Thyroid gland (tissue), 4 donors: Measurements from ENCODE around the gene HELB.

Experiments
- POLR2A ChIP-seq, 2 donors: fragments of 450-650 bp; IDR thresholded peaks; one replicate each; pipeline ENCODE4 v1.6.1; 2017; ENCODE audit warnings: antibody characterized with exemption in 2 of 2, mild to moderate bottlenecking in 2 of 2, moderate library complexity in 1 of 2
- TF ChIP-seq, protein P1 (sequence below), 6 experiments: fragments of 200-600 bp in 3 of 6; fragments of 450-650 bp in 3 of 6; sonication (generic) in 3 of 6; IDR thresholded peaks; one replicate each; pipeline ENCODE4 v1.5.1; 2016 to 2019; ENCODE audit warnings: antibody characterized with exemption in 6 of 6, mild to moderate bottlenecking in 2 of 6, inconsistent platforms in 1 of 6, moderate library complexity in 1 of 6

DNA sequence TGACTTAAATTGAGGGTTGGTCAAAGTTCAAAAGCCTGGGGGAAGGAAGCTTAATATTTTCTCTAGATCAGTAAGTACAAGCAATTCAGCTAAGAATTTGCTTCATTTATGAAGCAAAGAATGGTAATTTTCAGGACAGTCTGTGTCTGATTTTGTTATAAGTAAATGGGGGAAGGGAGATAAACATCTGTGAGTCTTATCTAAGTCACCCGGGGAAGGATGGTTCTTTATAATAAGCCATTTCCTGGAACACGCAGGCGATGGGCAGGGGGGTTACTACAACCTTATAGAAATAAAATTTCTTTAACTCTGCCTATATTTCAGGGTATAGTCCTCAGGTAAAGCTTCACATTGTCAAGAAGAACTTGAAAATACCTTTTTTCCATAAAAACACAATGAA lies 42.9 kb downstream of the HELB start:
- TF ChIP-seq, protein P1, sequence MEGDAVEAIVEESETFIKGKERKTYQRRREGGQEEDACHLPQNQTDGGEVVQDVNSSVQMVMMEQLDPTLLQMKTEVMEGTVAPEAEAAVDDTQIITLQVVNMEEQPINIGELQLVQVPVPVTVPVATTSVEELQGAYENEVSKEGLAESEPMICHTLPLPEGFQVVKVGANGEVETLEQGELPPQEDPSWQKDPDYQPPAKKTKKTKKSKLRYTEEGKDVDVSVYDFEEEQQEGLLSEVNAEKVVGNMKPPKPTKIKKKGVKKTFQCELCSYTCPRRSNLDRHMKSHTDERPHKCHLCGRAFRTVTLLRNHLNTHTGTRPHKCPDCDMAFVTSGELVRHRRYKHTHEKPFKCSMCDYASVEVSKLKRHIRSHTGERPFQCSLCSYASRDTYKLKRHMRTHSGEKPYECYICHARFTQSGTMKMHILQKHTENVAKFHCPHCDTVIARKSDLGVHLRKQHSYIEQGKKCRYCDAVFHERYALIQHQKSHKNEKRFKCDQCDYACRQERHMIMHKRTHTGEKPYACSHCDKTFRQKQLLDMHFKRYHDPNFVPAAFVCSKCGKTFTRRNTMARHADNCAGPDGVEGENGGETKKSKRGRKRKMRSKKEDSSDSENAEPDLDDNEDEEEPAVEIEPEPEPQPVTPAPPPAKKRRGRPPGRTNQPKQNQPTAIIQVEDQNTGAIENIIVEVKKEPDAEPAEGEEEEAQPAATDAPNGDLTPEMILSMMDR (IDR thresholded peaks at IDR 0.05): no peak
- no peak for TF ChIP-seq POLR2A (IDR thresholded peaks at IDR 0.05)
